Immature natural killer cell (primary cell): ENCODE results near the gene KCNJ2. TPM values are rescaled to one million over a fixed set of nuclear protein-coding genes. Genes with fewer than 3 reads are reported as not detected.

Experiments
- polyA plus RNA-seq, 3 donors: library from polyadenylated mRNA; unstranded; fragments of 300-500 nt; fragmentation: Illumina TruSeq; gene quantifications; one replicate each; pipeline ENCODE4 v1.2.3, GENCODE V29; 2021

Gene KCNJ2
- polyA plus RNA-seq, 3 donors from 2014 or later, result not detected

Other genes with a start within 250 kb of the KCNJ2 start
- gene KCNJ16, start 94.3 kb upstream of the KCNJ2 start, polyA plus RNA-seq, result not detected